Mammary epithelial cell (primary cell): ENCODE measurements around the gene TSPEAR.

Experiments
- EZH2 ChIP-seq: IDR thresholded peaks from 2 replicates; pipeline ENCODE4 v1.6.1; 2012; ENCODE audit warnings: low read length, inconsistent platforms, borderline replicate concordance
- TF ChIP-seq, protein P1 (sequence below), 2 donors: IDR thresholded peaks in 1 of 2; conservative IDR thresholded peaks in 1 of 2; 2 replicates each; pipeline ENCODE4 v1.5.1; 2011 to 2012; ENCODE audit warnings: inconsistent platforms in 2 of 2, low read length in 2 of 2, mild to moderate bottlenecking in 2 of 2, control low read depth in 1 of 2, low read depth in 1 of 2; ENCODE audit not compliant: insufficient read depth in 1 of 2; ENCODE audit errors: extremely low read depth in 1 of 2

DNA sequence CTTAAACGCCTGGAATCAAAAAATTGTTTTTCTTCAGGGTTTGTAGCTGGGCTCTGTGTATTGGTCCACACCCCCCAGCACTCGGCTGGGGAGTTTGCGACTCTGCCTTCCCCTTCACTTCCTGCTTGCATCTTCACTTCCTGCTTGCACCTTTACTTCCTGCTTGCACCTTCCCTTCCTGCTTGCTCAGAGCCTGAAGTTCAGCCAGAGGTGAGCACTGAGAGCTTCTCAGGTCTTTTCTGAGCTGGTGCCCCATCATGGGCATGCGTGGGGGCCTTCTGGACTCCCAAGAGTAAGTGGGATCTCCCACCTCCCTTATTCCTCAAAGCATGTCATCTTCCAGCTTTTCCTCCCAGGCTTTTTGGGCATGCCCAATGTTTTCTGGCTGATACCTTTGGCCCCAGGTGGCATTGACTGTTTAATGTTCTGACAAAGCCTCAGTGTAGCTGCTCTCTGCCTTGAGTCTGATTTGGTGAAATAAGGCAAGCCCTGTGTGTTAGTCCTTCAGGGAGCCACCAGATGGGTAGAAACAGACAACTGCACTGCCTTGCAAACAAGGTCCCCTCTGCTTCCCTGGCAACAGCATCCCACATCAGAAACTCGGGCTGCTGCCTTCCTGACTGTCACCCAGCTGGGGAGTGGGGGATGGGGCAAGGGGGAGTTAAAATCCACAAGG is 163.6 kb downstream of the TSPEAR start:
- no peak for TF ChIP-seq EZH2
- TF ChIP-seq, protein P1, sequence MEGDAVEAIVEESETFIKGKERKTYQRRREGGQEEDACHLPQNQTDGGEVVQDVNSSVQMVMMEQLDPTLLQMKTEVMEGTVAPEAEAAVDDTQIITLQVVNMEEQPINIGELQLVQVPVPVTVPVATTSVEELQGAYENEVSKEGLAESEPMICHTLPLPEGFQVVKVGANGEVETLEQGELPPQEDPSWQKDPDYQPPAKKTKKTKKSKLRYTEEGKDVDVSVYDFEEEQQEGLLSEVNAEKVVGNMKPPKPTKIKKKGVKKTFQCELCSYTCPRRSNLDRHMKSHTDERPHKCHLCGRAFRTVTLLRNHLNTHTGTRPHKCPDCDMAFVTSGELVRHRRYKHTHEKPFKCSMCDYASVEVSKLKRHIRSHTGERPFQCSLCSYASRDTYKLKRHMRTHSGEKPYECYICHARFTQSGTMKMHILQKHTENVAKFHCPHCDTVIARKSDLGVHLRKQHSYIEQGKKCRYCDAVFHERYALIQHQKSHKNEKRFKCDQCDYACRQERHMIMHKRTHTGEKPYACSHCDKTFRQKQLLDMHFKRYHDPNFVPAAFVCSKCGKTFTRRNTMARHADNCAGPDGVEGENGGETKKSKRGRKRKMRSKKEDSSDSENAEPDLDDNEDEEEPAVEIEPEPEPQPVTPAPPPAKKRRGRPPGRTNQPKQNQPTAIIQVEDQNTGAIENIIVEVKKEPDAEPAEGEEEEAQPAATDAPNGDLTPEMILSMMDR (conservative IDR thresholded peaks at IDR 0.05 in 1 of 2, IDR thresholded peaks at IDR 0.05 in 1 of 2; ENCODE audit: extremely low read depth in 1 of 2, insufficient read depth in 1 of 2, low read depth in 1 of 2, low read length in 2 of 2) = no peak
